H9 (cell line): ENCODE data around the gene RNU6-9. TPM values are rescaled to one million over a fixed set of nuclear protein-coding genes. Genes with fewer than 3 reads are reported as not detected.

Source experiments
- DNase-seq: peaks from one replicate; pipeline ENCODE4 v3.0.0-alpha.2; 2017
- H2AFZ ChIP-seq: one replicate; pipeline ENCODE4 v1.6.1; 2013; ENCODE audit warnings: mild to moderate bottlenecking, low read length, control low read depth, moderate library complexity
- H2AK5ac ChIP-seq: 2 replicates; pipeline ENCODE4 v1.6.1; 2013; ENCODE audit warnings: low read length, control low read depth, mixed read lengths; ENCODE audit not compliant: insufficient read length
- H2BK120ac ChIP-seq: one replicate; pipeline ENCODE4 v1.6.1; 2013; ENCODE audit warnings: low read depth, mild to moderate bottlenecking, low read length, control low read depth, inconsistent platforms; ENCODE audit not compliant: poor library complexity, severe bottlenecking
- H2BK12ac ChIP-seq: 2 replicates; pipeline ENCODE4 v1.6.1; 2013; ENCODE audit warnings: low read length, control low read depth, mixed read lengths, low read depth; ENCODE audit not compliant: insufficient read length
- H2BK15ac ChIP-seq: 2 replicates; pipeline ENCODE4 v1.6.1; 2013; ENCODE audit warnings: low read depth, low read length, control low read depth
- H2BK20ac ChIP-seq: one replicate; pipeline ENCODE4 v1.6.1; 2013; ENCODE audit warnings: low read depth, mild to moderate bottlenecking, low read length, control low read depth, inconsistent platforms; ENCODE audit not compliant: poor library complexity, severe bottlenecking
- H2BK5ac ChIP-seq: 2 replicates; pipeline ENCODE4 v1.6.1; 2013; ENCODE audit warnings: low read length, control low read depth, mixed read lengths; ENCODE audit not compliant: insufficient read length
- H3K14ac ChIP-seq: 2 replicates; pipeline ENCODE4 v1.6.1; 2013; ENCODE audit warnings: low read length, control low read depth; ENCODE audit not compliant: insufficient read depth
- H3K18ac ChIP-seq: 2 replicates; pipeline ENCODE4 v1.6.1; 2013; ENCODE audit warnings: low read depth, mild to moderate bottlenecking, mixed read lengths, low read length, control low read depth; ENCODE audit not compliant: insufficient read length
- H3K23ac ChIP-seq: 2 replicates; pipeline ENCODE4 v1.6.1; 2013; ENCODE audit warnings: low read length, control low read depth, mixed read lengths, low read depth; ENCODE audit not compliant: insufficient read length
- H3K23me2 ChIP-seq: 2 replicates; pipeline ENCODE4 v1.6.1; 2013; ENCODE audit warnings: low read depth, mild to moderate bottlenecking, mixed read lengths, low read length, control low read depth; ENCODE audit not compliant: insufficient read length, poor library complexity, severe bottlenecking
- H3K27ac ChIP-seq: 2 replicates; pipeline ENCODE4 v1.5.1; 2013; ENCODE audit warnings: low read length, control low read depth, mixed read lengths, low read depth; ENCODE audit not compliant: insufficient read length
- H3K27me3 ChIP-seq: 2 replicates; pipeline ENCODE4 v1.6.1; 2013; ENCODE audit warnings: low read length, control low read depth, inconsistent platforms; ENCODE audit not compliant: insufficient read depth
- H3K4ac ChIP-seq: 2 replicates; pipeline ENCODE4 v1.6.1; 2013; ENCODE audit warnings: low read depth, mild to moderate bottlenecking, control low read depth, inconsistent platforms, low read length, moderate library complexity
- H3K4me1 ChIP-seq: 2 replicates; pipeline ENCODE4 v1.6.1; 2013; ENCODE audit warnings: low read length, control low read depth, inconsistent platforms; ENCODE audit not compliant: insufficient read depth
- H3K4me2 ChIP-seq: 2 replicates; pipeline ENCODE4 v1.6.1; 2013; ENCODE audit warnings: low read length, control low read depth, mixed read lengths; ENCODE audit not compliant: insufficient read length, insufficient read depth
- H3K56ac ChIP-seq: 2 replicates; pipeline ENCODE4 v1.6.1; 2013; ENCODE audit warnings: low read depth, mild to moderate bottlenecking, mixed read lengths, low read length, control low read depth; ENCODE audit not compliant: insufficient read length
- H3K79me1 ChIP-seq: 2 replicates; pipeline ENCODE4 v1.6.1; 2013; ENCODE audit warnings: low read depth, mild to moderate bottlenecking, moderate library complexity, low read length, control low read depth, inconsistent platforms; ENCODE audit not compliant: insufficient read depth, poor library complexity, severe bottlenecking
- H3K79me2 ChIP-seq: 2 replicates; pipeline ENCODE4 v1.6.1; 2013; ENCODE audit warnings: low read length, control low read depth, inconsistent platforms; ENCODE audit not compliant: insufficient read depth
- H3K9ac ChIP-seq: 2 replicates; pipeline ENCODE4 v1.6.1; 2013; ENCODE audit warnings: low read length, control low read depth, mixed read lengths; ENCODE audit not compliant: insufficient read length; ENCODE audit errors: extremely low read depth
- H3K9me3 ChIP-seq: one replicate; pipeline ENCODE4 v1.6.1; 2013; ENCODE audit warnings: low read depth, low read length, inconsistent platforms; ENCODE audit not compliant: control insufficient read depth
- H3T11ph ChIP-seq: one replicate; pipeline ENCODE4 v1.6.1; 2013; ENCODE audit warnings: mild to moderate bottlenecking, low read length, control low read depth, inconsistent platforms
- H4K20me1 ChIP-seq: one replicate; pipeline ENCODE4 v1.6.1; 2013; ENCODE audit not compliant: control insufficient read depth, insufficient read length, insufficient read depth
- H4K5ac ChIP-seq: 2 replicates; pipeline ENCODE4 v1.6.1; 2013; ENCODE audit warnings: low read depth, mild to moderate bottlenecking, mixed read lengths, low read length, control low read depth; ENCODE audit not compliant: insufficient read length
- H4K8ac ChIP-seq: replicated peaks from 2 replicates; pipeline ENCODE4 v1.6.1; 2013; ENCODE audit warnings: low read length, control low read depth, mixed read lengths, low read depth; ENCODE audit not compliant: insufficient read length
- H4K91ac ChIP-seq: 2 replicates; pipeline ENCODE4 v1.6.1; 2013; ENCODE audit warnings: low read depth, mild to moderate bottlenecking, moderate library complexity, mixed read lengths, low read length, control low read depth; ENCODE audit not compliant: insufficient read length
- H3K27ac Mint-ChIP-seq, 3 experiments: 2 replicates in 2 of 3; 3 replicates in 1 of 3; pipeline ENCODE4 v1.8.0; 2020 to 2021; ENCODE audit warnings: mixed read lengths in 3 of 3, mild to moderate bottlenecking in 1 of 3, moderate library complexity in 1 of 3
- H3K27me3 Mint-ChIP-seq: 2 replicates; pipeline ENCODE4 v1.8.0; 2021; ENCODE audit warnings: low read depth, mild to moderate bottlenecking, moderate library complexity, mixed read lengths
- H3K36me3 Mint-ChIP-seq, 3 experiments: 2 replicates in 2 of 3; 3 replicates in 1 of 3; pipeline ENCODE4 v1.8.0; 2020 to 2021; ENCODE audit warnings: low read depth in 3 of 3, mixed read lengths in 3 of 3; ENCODE audit not compliant: insufficient read depth in 1 of 3
- H3K4me1 Mint-ChIP-seq, 2 experiments: 2 replicates each; pipeline ENCODE4 v1.8.0; 2020; ENCODE audit warnings: mixed read lengths in 2 of 2
- H3K4me3 Mint-ChIP-seq, 2 experiments: 2 replicates in 1 of 2; 3 replicates in 1 of 2; pipeline ENCODE4 v1.8.0; 2020 to 2021; ENCODE audit warnings: mild to moderate bottlenecking in 2 of 2, mixed read lengths in 2 of 2, moderate library complexity in 1 of 2
- H3K9me3 Mint-ChIP-seq, 2 experiments: 2 replicates in 1 of 2; 3 replicates in 1 of 2; pipeline ENCODE4 v1.8.0; 2020; ENCODE audit warnings: mild to moderate bottlenecking in 2 of 2, mixed read lengths in 2 of 2, moderate library complexity in 1 of 2
- WGBS: extraction: QIAGEN DNeasy Blood & Tissue Kit; methylation state at CpG from one replicate; pipeline ENCODE4 v1.1.7; 2013; ENCODE audit warnings: missing lambda C conversion rate, low lambda C conversion rate, mixed read lengths; ENCODE audit not compliant: insufficient read length; ENCODE audit errors: extremely low coverage; 5-methylcytosine and 5-hydroxymethylcytosine counted together
- total RNA-seq: library from RNA; stranded (reverse); gene quantifications from 2 replicates; pipeline ENCODE4 v1.2.1, GENCODE V29; 2021
- TF ChIP-seq, protein P1 (sequence below): fragments of 200-600 bp; sonication (generic); conservative IDR thresholded peaks from 3 replicates; pipeline ENCODE4 v1.8.0; 2021; ENCODE audit warnings: antibody characterized with exemption, mild to moderate bottlenecking

Gene RNU6-9
- total RNA-seq, 1 experiment from 2014 or later = not detected

DNA sequence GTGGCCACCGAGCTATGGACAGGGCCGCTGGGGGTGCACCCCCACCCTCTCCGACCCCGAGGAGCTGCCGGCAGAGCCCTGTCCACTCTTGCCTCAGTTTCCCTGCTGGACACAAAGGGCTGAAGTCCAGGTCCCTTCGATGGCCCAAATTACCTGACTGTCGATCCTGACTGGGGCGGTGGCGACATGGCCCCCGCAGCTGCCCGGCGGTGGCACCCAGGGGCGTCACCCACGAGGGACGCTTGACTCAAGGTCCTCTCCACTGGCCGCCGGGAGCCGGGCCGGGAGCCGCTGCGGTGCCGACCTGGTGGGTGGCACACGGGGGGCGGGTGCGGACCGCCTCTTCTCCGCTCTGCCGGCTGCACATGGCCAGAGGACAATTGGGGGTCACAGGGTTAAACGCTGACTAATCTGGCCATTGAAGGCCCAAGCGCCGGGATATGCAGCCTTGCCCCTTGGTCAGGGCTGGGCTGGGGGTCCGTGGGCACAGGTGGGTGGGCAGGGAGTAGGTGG is 48.9 kb downstream of the RNU6-9 start:
- Histone ChIP-seq H4K91ac (no peak overlapping the region), H3K79me1 (no peaks in the 10 kb centered on the region), H2AFZ (no peak overlapping the region), H4K5ac (no peak overlapping the region), H2BK20ac (no peak overlapping the region), H3K23me2 (no peaks in the 10 kb centered on the region), H4K20me1 (peaks cover 8% of the 10 kb centered on the region), H3K14ac (no peak overlapping the region), H4K8ac (no peak overlapping the region), H3K27ac (no peak overlapping the region), H3K27me3 (no peaks in the 10 kb centered on the region), H3K79me2 (peaks cover 7% of the 10 kb centered on the region; the same call in 1 of the 2 replicates), H3K9ac (no peak overlapping the region), H3K23ac (no peak overlapping the region), H3K4me1 (no peaks in the 10 kb centered on the region), H3K56ac (no peak overlapping the region), H2AK5ac (no peak overlapping the region), H3K4ac (no peak overlapping the region), H3K4me2 (no peak overlapping the region), H3T11ph (no peak overlapping the region), H2BK15ac (no peak overlapping the region), H2BK12ac (no peak overlapping the region), H2BK120ac (no peak overlapping the region), H3K18ac (no peak overlapping the region), H2BK5ac (no peak overlapping the region), H3K9me3 (no peaks in the 10 kb centered on the region)
- Mint-ChIP-seq H3K27ac (no peak overlapping the region), H3K4me1 (0 out of 4 replicates have a peak, but pooled peaks cover 0 to 3% of the 10 kb centered on the region in 2 experiments), H3K4me3 (no peak overlapping the region), H3K36me3 (peaks cover 19 to 42% (median 41%) of the 10 kb centered on the region in 3 experiments; a peak in 6 of 7 replicates), H3K27me3 (no peaks in the 10 kb centered on the region; the same call in 1 of the 2 replicates), H3K9me3 (no peaks in the 10 kb centered on the region)
- WGBS = no CpG with 5 or more reads among the region's 32 CpGs
- TF ChIP-seq, protein P1, sequence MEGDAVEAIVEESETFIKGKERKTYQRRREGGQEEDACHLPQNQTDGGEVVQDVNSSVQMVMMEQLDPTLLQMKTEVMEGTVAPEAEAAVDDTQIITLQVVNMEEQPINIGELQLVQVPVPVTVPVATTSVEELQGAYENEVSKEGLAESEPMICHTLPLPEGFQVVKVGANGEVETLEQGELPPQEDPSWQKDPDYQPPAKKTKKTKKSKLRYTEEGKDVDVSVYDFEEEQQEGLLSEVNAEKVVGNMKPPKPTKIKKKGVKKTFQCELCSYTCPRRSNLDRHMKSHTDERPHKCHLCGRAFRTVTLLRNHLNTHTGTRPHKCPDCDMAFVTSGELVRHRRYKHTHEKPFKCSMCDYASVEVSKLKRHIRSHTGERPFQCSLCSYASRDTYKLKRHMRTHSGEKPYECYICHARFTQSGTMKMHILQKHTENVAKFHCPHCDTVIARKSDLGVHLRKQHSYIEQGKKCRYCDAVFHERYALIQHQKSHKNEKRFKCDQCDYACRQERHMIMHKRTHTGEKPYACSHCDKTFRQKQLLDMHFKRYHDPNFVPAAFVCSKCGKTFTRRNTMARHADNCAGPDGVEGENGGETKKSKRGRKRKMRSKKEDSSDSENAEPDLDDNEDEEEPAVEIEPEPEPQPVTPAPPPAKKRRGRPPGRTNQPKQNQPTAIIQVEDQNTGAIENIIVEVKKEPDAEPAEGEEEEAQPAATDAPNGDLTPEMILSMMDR = no peak
- no peak for DNase-seq

Other genes with a start within 250 kb of the RNU6-9 start
- gene RNF126, start 230.3 kb upstream of the RNU6-9 start, total RNA-seq = 78.0 and 81.9 TPM in 2 replicates
- 6.8 and 9.1 TPM in 2 replicates for gene FSTL3, start 217.1 kb upstream of the RNU6-9 start, total RNA-seq
- gene PRSS57, start 198.0 kb upstream of the RNU6-9 start, total RNA-seq = 0.22 TPM in 1 of 2 replicates, not detected in the other
- gene PALM, start 184.5 kb upstream of the RNU6-9 start, total RNA-seq = 18.5 and 23.6 TPM in 2 replicates
- 0.44 and 0.83 TPM in 2 replicates for gene MISP, start 142.4 kb upstream of the RNU6-9 start, total RNA-seq
- gene PTBP1, start 96.0 kb upstream of the RNU6-9 start, total RNA-seq = 712 and 748 TPM in 2 replicates
- 57.9 and 61.2 TPM in 2 replicates for gene PLPPR3, start 71.5 kb upstream of the RNU6-9 start, total RNA-seq
- 0.77 and 1.6 TPM in 2 replicates for gene AZU1, start 65.6 kb upstream of the RNU6-9 start, total RNA-seq
- gene PRTN3, start 52.5 kb upstream of the RNU6-9 start, total RNA-seq = 0.31 TPM in 1 of 2 replicates, not detected in the other
- not detected in 2 replicates for gene ELANE, start 41.2 kb upstream of the RNU6-9 start, total RNA-seq
- gene CFD, start 33.8 kb upstream of the RNU6-9 start, total RNA-seq = 1.9 and 2.8 TPM in 2 replicates
- 83.1 and 84.1 TPM in 2 replicates for gene MED16, start 297 bp upstream of the RNU6-9 start, total RNA-seq
- 66.2 and 66.4 TPM in 2 replicates for gene R3HDM4, start 19.7 kb downstream of the RNU6-9 start, total RNA-seq
- gene KISS1R, start 23.8 kb downstream of the RNU6-9 start, total RNA-seq = 3.3 and 5.9 TPM in 2 replicates
- 98.3 and 104 TPM in 2 replicates for gene ARID3A, start 32.6 kb downstream of the RNU6-9 start, total RNA-seq
- 94.7 and 101 TPM in 2 replicates for gene WDR18, start 90.9 kb downstream of the RNU6-9 start, total RNA-seq
- 1.0 and 1.4 TPM in 2 replicates for gene GRIN3B, start 106.9 kb downstream of the RNU6-9 start, total RNA-seq
- 169 and 171 TPM in 2 replicates for gene TMEM259, start 127.6 kb downstream of the RNU6-9 start, total RNA-seq
- gene RNU6-2, start 128.0 kb downstream of the RNU6-9 start, total RNA-seq = not detected in 2 replicates
- 524 and 529 TPM in 2 replicates for gene CNN2, start 133.1 kb downstream of the RNU6-9 start, total RNA-seq
- 28.3 and 34.6 TPM in 2 replicates for gene ABCA7, start 146.6 kb downstream of the RNU6-9 start, total RNA-seq
- gene ARHGAP45, start 173.7 kb downstream of the RNU6-9 start, total RNA-seq = 35.0 and 39.8 TPM in 2 replicates
- 261 and 272 TPM in 2 replicates for gene POLR2E, start 201.9 kb downstream of the RNU6-9 start, total RNA-seq
- gene GPX4, start 210.5 kb downstream of the RNU6-9 start, total RNA-seq = 355 and 363 TPM in 2 replicates